ENCODE data around the gene TNFRSF12A.

TNFRSF12A gene

DNA sequence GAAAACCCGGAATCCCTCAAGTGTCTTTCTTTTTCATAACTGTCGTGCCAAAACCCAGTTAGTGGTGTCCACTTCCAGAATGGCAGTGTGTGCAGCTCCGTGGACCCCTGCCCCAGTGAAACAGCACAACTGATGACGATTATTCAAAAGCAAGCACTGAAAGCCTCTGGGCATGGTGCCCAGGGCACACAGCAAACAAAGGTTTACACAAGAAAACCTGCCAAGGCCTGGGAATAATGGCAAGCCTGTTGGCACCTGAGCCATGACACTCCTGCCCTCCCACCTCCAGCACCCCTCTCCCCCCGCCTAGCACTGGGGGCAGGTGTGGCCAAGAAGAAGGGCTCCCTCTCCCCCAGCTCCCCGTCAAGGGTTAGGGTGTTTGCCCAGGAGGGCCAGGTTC lies 42.7 kb upstream of the TNFRSF12A start:
- Histone ChIP-seq H3K36me3 (replicated peaks; ENCODE audit: low read depth, low read length) (peaks cover 41% of the 10 kb centered on the region), H3K27ac (ENCODE audit: low read length) (no peak overlapping the region), H3K9ac (ENCODE audit: low read length) (no peak overlapping the region), H3K9me3 (ENCODE audit: insufficient read depth, low read length) (no peaks in the 10 kb centered on the region), H2AFZ (ENCODE audit: low read depth, low read length) (no peak overlapping the region), H3K4me1 (ENCODE audit: low read length) (peaks cover 4% of the 10 kb centered on the region; the same call in 1 of the 2 replicates), H4K20me1 (ENCODE audit: insufficient read depth, low read length) (peaks cover 6% of the 10 kb centered on the region), H3K27me3 (ENCODE audit: low read depth, low read length) (no peaks in the 10 kb centered on the region), H3K4me3 (ENCODE audit: low read length) (no peak overlapping the region), H3K79me2 (ENCODE audit: low read length) (peaks cover 29% of the 10 kb centered on the region), H3K4me2 (ENCODE audit: low read length) (no peak overlapping the region)
- TF ChIP-seq, protein P1, sequence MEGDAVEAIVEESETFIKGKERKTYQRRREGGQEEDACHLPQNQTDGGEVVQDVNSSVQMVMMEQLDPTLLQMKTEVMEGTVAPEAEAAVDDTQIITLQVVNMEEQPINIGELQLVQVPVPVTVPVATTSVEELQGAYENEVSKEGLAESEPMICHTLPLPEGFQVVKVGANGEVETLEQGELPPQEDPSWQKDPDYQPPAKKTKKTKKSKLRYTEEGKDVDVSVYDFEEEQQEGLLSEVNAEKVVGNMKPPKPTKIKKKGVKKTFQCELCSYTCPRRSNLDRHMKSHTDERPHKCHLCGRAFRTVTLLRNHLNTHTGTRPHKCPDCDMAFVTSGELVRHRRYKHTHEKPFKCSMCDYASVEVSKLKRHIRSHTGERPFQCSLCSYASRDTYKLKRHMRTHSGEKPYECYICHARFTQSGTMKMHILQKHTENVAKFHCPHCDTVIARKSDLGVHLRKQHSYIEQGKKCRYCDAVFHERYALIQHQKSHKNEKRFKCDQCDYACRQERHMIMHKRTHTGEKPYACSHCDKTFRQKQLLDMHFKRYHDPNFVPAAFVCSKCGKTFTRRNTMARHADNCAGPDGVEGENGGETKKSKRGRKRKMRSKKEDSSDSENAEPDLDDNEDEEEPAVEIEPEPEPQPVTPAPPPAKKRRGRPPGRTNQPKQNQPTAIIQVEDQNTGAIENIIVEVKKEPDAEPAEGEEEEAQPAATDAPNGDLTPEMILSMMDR (IDR thresholded peaks at IDR 0.05; ENCODE audit: low read depth, low read length): no peak
- no peak for TF ChIP-seq EZH2phosphoT487 (IDR thresholded peaks at IDR 0.05; ENCODE audit: low read depth)

DNA sequence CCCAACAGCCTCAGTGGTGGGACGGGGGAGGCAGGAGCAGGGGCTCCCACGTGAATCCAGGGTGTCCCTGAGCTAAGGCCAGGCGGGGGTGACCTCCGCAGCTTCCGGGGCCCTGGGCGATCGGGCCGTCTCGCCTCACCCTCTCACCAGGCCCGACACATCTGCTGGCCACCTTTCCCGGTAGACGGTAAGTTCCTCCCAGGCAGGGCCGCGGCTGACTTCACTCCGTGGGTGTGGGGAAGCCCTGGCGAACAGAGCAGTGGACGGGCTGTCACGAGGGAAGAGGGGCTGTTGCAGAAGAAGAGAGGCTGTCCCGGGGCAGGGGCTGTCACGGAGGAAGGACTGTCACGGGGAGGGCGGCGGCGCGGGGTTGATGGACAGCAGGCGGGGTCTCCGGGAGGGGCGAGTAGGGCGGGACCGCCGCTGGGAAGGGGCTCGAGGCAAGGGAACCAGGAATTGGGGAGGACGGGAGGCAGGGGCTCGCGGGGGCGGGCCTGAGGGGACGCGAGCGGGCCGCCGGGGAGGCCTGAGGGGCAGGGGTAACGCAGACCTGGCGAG lies 40.4 kb upstream of the TNFRSF12A start:
- H4K20me1 ChIP-seq (ENCODE audit: insufficient read depth, low read length): 0 out of 2 replicates have a peak, but pooled peaks cover 3% of the 10 kb centered on the region
- H2AFZ ChIP-seq (ENCODE audit: low read depth, low read length): no peak overlapping the region
- H3K9ac ChIP-seq (ENCODE audit: low read length): peak overlapping the region; percentile 93
- TF ChIP-seq, protein P1 (IDR thresholded peaks at IDR 0.05; ENCODE audit: low read depth, low read length): no peak
- TF ChIP-seq EZH2phosphoT487 (IDR thresholded peaks at IDR 0.05; ENCODE audit: low read depth): no peak
- H3K27me3 ChIP-seq (ENCODE audit: low read depth, low read length): no peaks in the 10 kb centered on the region
- peak overlapping the region; percentile 60 for H3K27ac ChIP-seq (ENCODE audit: low read length)
- H3K4me3 ChIP-seq (ENCODE audit: low read length): peak overlapping the region; percentile 92
- H3K79me2 ChIP-seq (ENCODE audit: low read length): peaks cover 29% of the 10 kb centered on the region
- peak overlapping the region; percentile 98 for H3K4me2 ChIP-seq (ENCODE audit: low read length)
- no peaks in the 10 kb centered on the region for H3K9me3 ChIP-seq (ENCODE audit: insufficient read depth, low read length)
- H3K4me1 ChIP-seq (ENCODE audit: low read length): peaks cover 7% of the 10 kb centered on the region
- peaks cover 26% of the 10 kb centered on the region for H3K36me3 ChIP-seq (replicated peaks; ENCODE audit: low read depth, low read length)

DNA sequence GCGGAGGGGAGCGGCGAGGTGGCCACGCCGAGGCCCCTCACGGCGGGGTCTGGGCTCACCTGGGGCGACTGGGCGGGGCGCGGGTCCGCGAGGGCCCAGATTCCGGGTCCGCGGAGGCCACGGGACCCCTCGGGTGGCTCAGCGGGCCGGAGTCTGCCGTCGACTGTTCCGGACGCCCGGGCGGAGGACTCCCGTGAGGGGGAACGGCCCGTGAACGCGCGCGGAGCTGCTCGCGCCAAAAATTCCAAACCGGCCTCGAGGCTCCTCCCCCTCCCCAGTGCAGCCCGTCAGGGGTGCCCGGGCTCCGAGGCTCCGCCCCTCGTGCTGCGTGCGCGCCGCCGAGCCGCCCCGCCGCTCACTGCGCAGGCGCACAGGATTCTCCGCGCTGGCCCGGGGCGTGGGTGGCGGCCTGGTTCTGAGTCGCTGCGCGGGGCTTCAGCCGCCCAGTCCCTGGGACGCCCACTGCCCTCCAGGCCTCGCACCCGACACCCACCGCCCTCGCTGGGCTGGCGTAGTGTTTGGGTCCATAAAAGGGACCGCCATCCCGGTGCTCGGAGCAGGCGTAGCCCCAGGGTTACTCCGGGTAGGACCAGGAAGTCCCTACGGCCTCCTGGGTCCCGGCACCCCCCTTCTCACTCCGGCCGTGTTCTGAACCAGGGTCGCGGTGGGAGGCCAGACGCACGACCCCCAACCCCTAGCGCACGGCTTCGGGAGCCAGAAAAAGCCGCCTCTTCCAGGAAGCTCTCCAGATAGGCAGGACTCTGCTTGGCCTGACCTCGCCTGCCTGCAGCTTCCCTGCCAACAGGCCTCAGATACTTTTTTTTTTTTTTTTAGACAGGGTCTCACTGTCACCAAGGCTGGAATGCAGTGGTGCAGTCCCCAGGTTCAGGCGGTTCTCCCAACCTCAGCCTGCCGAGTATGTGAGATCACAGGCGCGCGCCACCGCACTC lies 39.7 kb upstream of the TNFRSF12A start, which contains the start of gene PKMYT1:
PKMYT1 (minus strand) TSS at position 220 of the 950 bp plus-strand sequence. CDS start 789 bp downstream, outside the sequence.
- peak within 1 kb of the TSS; percentile 67 for H3K27ac ChIP-seq (ENCODE audit: low read length)
- peak within 1 kb of the TSS; percentile 92 for H3K4me3 ChIP-seq (ENCODE audit: low read length)
- 0 out of 2 replicates have a peak, but pooled peaks cover 3% of the 10 kb centered on the region for H4K20me1 ChIP-seq (ENCODE audit: insufficient read depth, low read length)
- peak within 1 kb of the TSS; percentile 93 for H3K9ac ChIP-seq (ENCODE audit: low read length)
- no peak within 1 kb of the TSS for H2AFZ ChIP-seq (ENCODE audit: low read depth, low read length)
- peaks cover 29% of the 10 kb centered on the region for H3K79me2 ChIP-seq (ENCODE audit: low read length)
- H3K9me3 ChIP-seq (ENCODE audit: insufficient read depth, low read length): no peaks in the 10 kb centered on the region
- H3K4me1 ChIP-seq (ENCODE audit: low read length): peaks cover 7% of the 10 kb centered on the region
- H3K27me3 ChIP-seq (ENCODE audit: low read depth, low read length): no peaks in the 10 kb centered on the region
- peaks cover 19% of the 10 kb centered on the region for H3K36me3 ChIP-seq (replicated peaks; ENCODE audit: low read depth, low read length)
- peak within 1 kb of the TSS; percentile 98 for H3K4me2 ChIP-seq (ENCODE audit: low read length)
- TF ChIP-seq EZH2phosphoT487 (IDR thresholded peaks at IDR 0.05; ENCODE audit: low read depth): no peak
- TF ChIP-seq, protein P1 (IDR thresholded peaks at IDR 0.05; ENCODE audit: low read depth, low read length): no peak
